Activated T-helper 1 cell treated with Interleukin-2 at 50 U/mL for 16 hours (primary cell): Measurements from ENCODE around the gene IL1A.

ENCODE experiments used
- DNase-seq: peaks from one replicate; pipeline ENCODE4 v3.0.0-alpha.2; 2020; ENCODE audit warnings: low read depth

The IL1A gene

GRCh38 chr2:112818094-112818902 lies 34.0 kb upstream of the IL1A start:
- no peak for DNase-seq

GRCh38 chr2:112817082-112817689 lies 32.9 kb upstream of the IL1A start:
- DNase-seq, result no peak

DNA sequence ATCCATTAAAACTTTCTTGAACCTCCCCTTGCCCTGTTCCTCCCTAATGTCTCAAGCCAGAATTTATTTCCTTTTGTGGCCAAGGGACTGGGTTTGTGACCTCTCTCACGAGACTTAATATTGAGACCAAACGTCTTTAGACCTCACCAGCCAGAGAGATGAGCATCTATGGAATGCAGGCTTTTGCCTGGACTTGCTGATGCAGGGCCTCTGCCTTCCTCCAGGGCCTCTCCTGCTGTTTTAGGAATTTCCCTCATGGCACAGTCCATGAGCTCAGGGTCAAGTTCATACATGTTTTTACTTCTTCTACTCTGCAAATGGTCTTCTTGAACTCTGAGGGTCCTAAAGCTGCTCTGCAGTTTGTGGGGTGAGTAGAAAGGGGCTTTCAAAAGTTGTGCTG lies 30.0 kb upstream of the IL1A start:
- no peak for DNase-seq

GRCh38 chr2:112813280-112813966 lies 29.1 kb upstream of the IL1A start:
- DNase-seq, result no peak

- no peak for DNase-seq
Observed at GRCh38 chr2:112812318-112813267, 28.3 kb upstream of the IL1A start.

DNA sequence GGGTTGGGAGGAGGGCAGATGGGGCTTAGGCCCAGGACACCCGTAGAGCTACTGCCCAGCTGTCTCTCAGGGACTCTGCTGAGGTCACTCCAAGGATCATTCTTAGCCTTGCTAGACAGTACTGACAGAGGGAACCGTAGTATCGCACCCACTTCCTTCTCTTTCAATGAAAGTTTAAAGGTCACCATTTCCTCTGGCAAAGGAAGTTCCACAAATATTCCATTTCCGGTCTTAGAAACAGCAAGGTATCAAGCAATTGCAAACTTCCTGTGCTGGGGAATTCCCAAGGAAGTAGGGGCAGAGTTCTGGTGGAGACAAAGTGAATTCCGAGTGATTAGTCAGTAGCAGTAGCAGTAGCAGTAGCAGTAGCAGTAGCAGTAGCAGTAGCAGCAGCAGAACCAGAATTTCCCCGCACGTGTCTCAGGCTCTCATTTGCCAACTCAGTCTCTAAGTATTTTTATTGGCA lies 27.6 kb upstream of the IL1A start:
- no peak for DNase-seq

DNA sequence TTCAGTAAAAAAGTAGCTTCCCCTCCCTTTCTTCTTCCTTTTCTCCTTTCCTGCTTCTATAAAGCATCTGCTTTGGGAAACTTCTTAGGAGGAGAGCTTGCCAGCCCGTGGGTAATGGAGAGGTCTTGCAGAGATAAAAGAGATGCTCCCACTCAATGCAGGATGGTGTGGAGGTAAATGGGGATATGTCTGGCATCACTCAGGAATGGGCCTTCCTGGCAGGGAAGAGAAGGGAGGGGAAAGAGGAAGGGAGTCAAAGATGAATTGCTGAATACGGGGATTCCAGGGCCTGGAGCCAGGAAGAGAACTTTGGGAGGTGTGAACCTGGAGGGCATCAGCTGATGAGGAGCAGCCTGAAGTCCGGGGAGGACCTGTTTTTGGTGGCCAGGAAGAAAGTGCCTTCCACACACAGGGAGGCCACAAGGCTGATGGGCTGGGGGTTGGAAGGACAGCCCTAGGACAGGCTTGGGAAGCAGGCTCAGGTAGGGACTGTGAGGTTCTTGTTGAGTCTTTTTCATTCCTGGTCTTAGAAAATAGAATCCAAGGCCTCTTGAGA lies 27.1 kb upstream of the IL1A start:
- no peak for DNase-seq

GRCh38 chr2:112809112-112809511 lies 24.8 kb upstream of the IL1A start:
- no peak for DNase-seq

DNA sequence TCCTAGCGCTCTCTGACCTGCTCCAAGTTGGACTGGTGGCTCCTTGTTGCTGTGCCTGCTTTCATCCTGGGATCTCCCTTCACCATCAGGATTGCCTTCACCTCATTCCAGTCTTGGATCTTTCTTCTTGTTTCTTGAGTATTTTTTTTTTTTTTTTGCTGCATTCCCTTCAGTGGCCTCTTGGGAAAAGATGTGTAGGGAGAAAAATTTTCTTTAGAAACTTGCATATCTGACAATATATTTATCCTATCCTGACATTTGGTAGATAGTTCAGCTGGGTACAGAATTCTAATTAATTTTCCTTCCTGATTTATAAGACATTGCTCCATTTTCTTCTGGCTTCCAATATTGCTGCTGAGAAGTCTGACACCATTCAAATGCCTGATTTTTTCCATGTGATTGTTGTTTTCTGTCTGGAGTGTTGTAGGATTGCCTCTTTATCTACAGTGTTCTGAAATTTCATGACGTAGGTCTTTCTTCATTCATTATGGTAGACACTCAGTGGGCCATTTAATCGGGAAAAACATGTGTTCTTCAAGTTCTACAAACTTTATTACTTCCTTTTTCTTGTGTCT lies 23.0 kb upstream of the IL1A start:
- DNase-seq, result no peak

GRCh38 chr2:112805542-112805941 lies 21.2 kb upstream of the IL1A start:
- DNase-seq, result no peak

DNA sequence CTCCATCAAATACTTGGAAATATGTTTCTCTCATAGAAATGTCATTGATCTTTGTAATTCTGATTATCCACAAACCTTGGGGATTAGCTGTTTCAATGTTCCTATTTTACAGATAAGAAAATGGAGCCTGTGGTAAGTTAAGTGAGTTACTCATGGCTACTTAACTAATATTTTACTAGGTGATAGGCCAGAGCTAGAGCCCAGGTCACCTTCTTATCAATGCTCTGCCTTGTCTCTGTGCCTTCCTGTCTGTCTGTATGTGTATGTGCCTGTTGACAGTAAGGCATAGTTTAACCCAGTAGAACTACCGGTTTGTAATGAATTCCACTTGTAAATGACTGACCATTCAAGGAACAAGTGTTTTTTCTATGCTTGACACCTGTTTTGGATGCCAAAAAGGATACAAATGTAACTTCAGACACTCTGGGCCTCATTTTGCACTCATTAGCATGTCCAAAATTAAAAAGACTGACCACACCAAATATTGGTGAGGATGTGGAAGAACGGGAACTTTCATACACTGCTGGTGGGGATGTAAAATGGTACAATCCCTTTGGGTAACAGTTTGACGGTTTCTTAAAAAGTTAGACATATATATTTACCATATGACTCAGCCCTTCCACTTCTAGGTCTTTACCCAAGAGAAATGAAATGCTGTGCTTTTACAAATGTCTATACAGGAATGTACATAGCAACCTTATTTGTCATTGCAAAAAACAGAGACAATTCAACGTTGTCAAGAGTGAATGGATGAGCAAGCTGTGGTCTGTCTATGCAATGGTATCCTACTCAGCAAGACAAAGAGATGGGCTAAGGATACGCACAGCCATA lies 19.6 kb upstream of the IL1A start:
- no peak for DNase-seq

- no peak for DNase-seq
Observed at GRCh38 chr2:112800881-112801583, 16.7 kb upstream of the IL1A start.

GRCh38 chr2:112798979-112799975 lies 15.0 kb upstream of the IL1A start:
- DNase-seq, result no peak

- DNase-seq, result no peak
Observed at GRCh38 chr2:112796486-112796885, 12.2 kb upstream of the IL1A start.

GRCh38 chr2:112795774-112796173 lies 11.5 kb upstream of the IL1A start:
- no peak for DNase-seq

GRCh38 chr2:112794841-112795240 lies 10.5 kb upstream of the IL1A start:
- DNase-seq, result no peak

DNA sequence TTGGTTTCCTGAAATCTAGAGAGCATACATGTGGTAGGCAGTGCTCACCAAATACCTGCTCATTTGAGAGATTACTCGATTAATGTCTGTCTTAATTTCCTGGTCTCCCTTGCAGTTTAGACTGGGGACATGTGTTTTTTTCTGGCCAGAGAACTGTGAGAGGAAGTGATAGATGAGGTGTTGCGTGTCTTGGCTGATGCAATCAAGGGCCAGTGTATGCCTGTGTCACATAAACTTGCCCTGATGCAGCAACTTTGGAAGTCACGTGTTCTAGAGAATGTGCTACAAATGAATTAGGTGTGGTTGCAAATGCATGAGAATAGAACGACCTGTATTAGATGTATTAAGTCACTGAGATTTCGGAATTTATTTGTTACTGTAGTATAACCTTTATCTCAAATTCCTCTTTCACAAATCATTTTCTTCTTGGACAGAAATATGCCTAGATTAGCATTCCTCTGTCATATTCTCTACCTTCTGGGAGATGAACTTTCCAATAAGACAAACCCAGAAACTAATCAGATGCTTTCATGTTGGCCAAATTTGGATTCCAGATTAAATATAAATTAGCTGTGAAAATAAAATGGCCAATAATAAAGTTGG lies 9.9 kb upstream of the IL1A start:
- DNase-seq, result no peak

- DNase-seq, result no peak
Observed at GRCh38 chr2:112793449-112793978, 9.2 kb upstream of the IL1A start.
